Astrocyte (in vitro differentiated cells and primary cell): Measurements from ENCODE around the gene ZNF592. TPM values are rescaled to one million over a fixed set of nuclear protein-coding genes. Genes with fewer than 3 reads are reported as not detected.

Source experiments
- DNase-seq: peaks from one replicate; pipeline ENCODE4 v3.0.0-alpha.2; 2010; ENCODE audit warnings: low read depth
- FAIRE-seq: peaks from 2 replicates; lab custom pipeline; 2011; peaks lifted over from hg19 to GRCh38; lab: Jason Lieb, UNC
- H2AFZ ChIP-seq: 2 replicates; pipeline ENCODE4 v1.6.0; 2012; ENCODE audit warnings: low read depth, low read length, inconsistent platforms
- H3K27ac ChIP-seq: 2 replicates; pipeline ENCODE4 v1.5.1; 2011; ENCODE audit warnings: low read depth, low read length, inconsistent platforms
- H3K27me3 ChIP-seq: 2 replicates; pipeline ENCODE4 v1.6.0; 2011; ENCODE audit warnings: low read length, inconsistent platforms; ENCODE audit not compliant: insufficient read depth
- H3K36me3 ChIP-seq: 2 replicates; pipeline ENCODE4 v1.5.1; 2011; ENCODE audit warnings: low read length, inconsistent platforms; ENCODE audit not compliant: insufficient read depth
- H3K4me1 ChIP-seq: 2 replicates; pipeline ENCODE4 v1.5.1; 2011; ENCODE audit warnings: low read length, inconsistent platforms; ENCODE audit not compliant: insufficient read depth
- H3K4me2 ChIP-seq: 2 replicates; pipeline ENCODE4 v1.6.0; 2012; ENCODE audit warnings: low read length, inconsistent platforms
- H3K4me3 ChIP-seq: 2 replicates; pipeline ENCODE4 v1.5.1; 2011; ENCODE audit warnings: low read depth, mild to moderate bottlenecking, low read length, inconsistent platforms; ENCODE audit not compliant: insufficient read depth
- H3K79me2 ChIP-seq: 2 replicates; pipeline ENCODE4 v1.6.0; 2012; ENCODE audit warnings: mild to moderate bottlenecking, low read length, inconsistent platforms; ENCODE audit not compliant: insufficient read depth
- H3K9ac ChIP-seq: 2 replicates; pipeline ENCODE4 v1.6.0; 2012; ENCODE audit warnings: mild to moderate bottlenecking, low read length, inconsistent platforms
- H3K9me3 ChIP-seq: 2 replicates; pipeline ENCODE4 v1.5.1; 2012; ENCODE audit warnings: low read depth, mild to moderate bottlenecking, low read length, inconsistent platforms; ENCODE audit not compliant: insufficient read depth
- H4K20me1 ChIP-seq: 2 replicates; pipeline ENCODE4 v1.6.0; 2012; ENCODE audit warnings: low read length, inconsistent platforms; ENCODE audit not compliant: insufficient read depth
- H3K27ac Mint-ChIP-seq: one replicate; pipeline ENCODE4 v1.8.0; 2021; ENCODE audit warnings: mild to moderate bottlenecking, mixed read lengths; ENCODE audit not compliant: unreplicated experiment
- H3K27me3 Mint-ChIP-seq: one replicate; pipeline ENCODE4 v1.8.0; 2021; ENCODE audit warnings: low read depth, mixed read lengths; ENCODE audit not compliant: unreplicated experiment
- H3K36me3 Mint-ChIP-seq: one replicate; pipeline ENCODE4 v1.8.0; 2021; ENCODE audit warnings: low read depth, mixed read lengths; ENCODE audit not compliant: unreplicated experiment
- H3K4me1 Mint-ChIP-seq: one replicate; pipeline ENCODE4 v1.8.0; 2021; ENCODE audit warnings: low read depth, mixed read lengths; ENCODE audit not compliant: unreplicated experiment
- H3K4me3 Mint-ChIP-seq: one replicate; pipeline ENCODE4 v1.8.0; 2021; ENCODE audit warnings: mild to moderate bottlenecking, moderate library complexity, mixed read lengths; ENCODE audit not compliant: unreplicated experiment
- H3K9me3 Mint-ChIP-seq: one replicate; pipeline ENCODE4 v1.8.0; 2021; ENCODE audit warnings: mild to moderate bottlenecking, mixed read lengths; ENCODE audit not compliant: unreplicated experiment
- CTCF ChIP-seq: IDR thresholded peaks from 2 replicates; pipeline ENCODE4 v1.5.1; 2011; ENCODE audit warnings: low read depth, mild to moderate bottlenecking, inconsistent platforms, low read length, moderate library complexity; ENCODE audit not compliant: insufficient read depth
- EZH2 ChIP-seq: IDR thresholded peaks from 2 replicates; pipeline ENCODE4 v1.6.1; 2012; ENCODE audit warnings: mild to moderate bottlenecking, low read length, inconsistent platforms; ENCODE audit not compliant: insufficient read depth
- total RNA-seq: library from RNA; stranded (reverse); gene quantifications from 2 replicates; pipeline ENCODE4 v1.2.1, GENCODE V29; 2021

The ZNF592 gene
- total RNA-seq, 1 donor from 2014 or later = 25.1 TPM

- peak overlapping the region; percentile 11 for H3K4me3 Mint-ChIP-seq
- H3K27ac Mint-ChIP-seq = no peak overlapping the region
- FAIRE-seq = no peak
- no peaks in the 10 kb centered on the region for H3K9me3 Mint-ChIP-seq
- H3K79me2 ChIP-seq = peaks cover 100% of the 10 kb centered on the region
- no peak for TF ChIP-seq EZH2
- no peaks in the 10 kb centered on the region for H3K36me3 ChIP-seq
- no peaks in the 10 kb centered on the region for H3K27me3 ChIP-seq
- H4K20me1 ChIP-seq = peaks cover 91% of the 10 kb centered on the region
- peaks cover 10% of the 10 kb centered on the region for H3K4me1 ChIP-seq
- H2AFZ ChIP-seq = no peak overlapping the region
- peaks cover 3% of the 10 kb centered on the region for H3K36me3 Mint-ChIP-seq
- no peak overlapping the region for H3K9ac ChIP-seq
- no peak overlapping the region for H3K4me3 ChIP-seq
- no peaks in the 10 kb centered on the region for H3K27me3 Mint-ChIP-seq
- DNase-seq = no peak
- H3K9me3 ChIP-seq = no peaks in the 10 kb centered on the region
- H3K4me2 ChIP-seq = no peak overlapping the region
- no peak overlapping the region for H3K27ac ChIP-seq
- H3K4me1 Mint-ChIP-seq = peaks cover 17% of the 10 kb centered on the region
Measured at GRCh38 chr15:84755736-84756527, 7.5 kb downstream of the ZNF592 start.

- no peaks in the 10 kb centered on the region for H3K9me3 ChIP-seq
- Mint-ChIP-seq H3K36me3 (no peaks in the 10 kb centered on the region), H3K27ac (no peak overlapping the region), H3K9me3 (no peaks in the 10 kb centered on the region), H3K4me1 (no peaks in the 10 kb centered on the region), H3K4me3 (no peak overlapping the region), H3K27me3 (no peaks in the 10 kb centered on the region)
- H3K27me3 ChIP-seq = no peaks in the 10 kb centered on the region
- peaks cover 100% of the 10 kb centered on the region for H3K79me2 ChIP-seq
- DNase-seq = no peak
- no peak overlapping the region for H2AFZ ChIP-seq
- H3K27ac ChIP-seq = no peak overlapping the region
- peaks cover 95% of the 10 kb centered on the region for H4K20me1 ChIP-seq
- FAIRE-seq = no peak
- no peaks in the 10 kb centered on the region for H3K36me3 ChIP-seq
- no peaks in the 10 kb centered on the region for H3K4me1 ChIP-seq
- TF ChIP-seq CTCF (no peak), EZH2 (no peak)
- H3K4me3 ChIP-seq = no peak overlapping the region
- H3K4me2 ChIP-seq = no peak overlapping the region
- H3K9ac ChIP-seq = no peak overlapping the region
Measured at GRCh38 chr15:84759018-84759417, 10.6 kb downstream of the ZNF592 start.

GRCh38 chr15:84760219-84760618, 11.8 kb downstream of the ZNF592 start:
- no peak overlapping the region for H3K9ac ChIP-seq
- Mint-ChIP-seq H3K36me3 (no peaks in the 10 kb centered on the region), H3K4me1 (no peaks in the 10 kb centered on the region), H3K27me3 (no peaks in the 10 kb centered on the region), H3K9me3 (no peaks in the 10 kb centered on the region), H3K27ac (no peak overlapping the region), H3K4me3 (no peak overlapping the region)
- peaks cover 2% of the 10 kb centered on the region for H3K36me3 ChIP-seq
- H3K4me3 ChIP-seq = no peak overlapping the region
- peaks cover 100% of the 10 kb centered on the region for H3K79me2 ChIP-seq
- FAIRE-seq (no peak), DNase-seq (no peak)
- H3K4me2 ChIP-seq = no peak overlapping the region
- H3K4me1 ChIP-seq = no peaks in the 10 kb centered on the region
- no peak overlapping the region for H2AFZ ChIP-seq
- no peaks in the 10 kb centered on the region for H3K27me3 ChIP-seq
- no peak overlapping the region for H3K27ac ChIP-seq
- H3K9me3 ChIP-seq = no peaks in the 10 kb centered on the region
- H4K20me1 ChIP-seq = peaks cover 95% of the 10 kb centered on the region
- no peak for TF ChIP-seq EZH2
